Measurements from ENCODE around the gene ZNF783.

- TF ChIP-seq POLR2A (IDR thresholded peaks at IDR 0.05; ENCODE audit: low read depth, low read length), result no peak
- TF ChIP-seq TAF1 (IDR thresholded peaks at IDR 0.05; ENCODE audit: borderline replicate concordance, low read depth, low read length), result no peak
- TF ChIP-seq POLR2AphosphoS5 (IDR thresholded peaks at IDR 0.05; ENCODE audit: low read depth, low read length), result no peak
These were observed 25.6 kb downstream of the ZNF783 start for GRCh38 chr7:149287622-149288021.

Measured in GM12892 (cell line).